GM12878 (cell line): Measurements from ENCODE around the gene PKP2. TPM values are rescaled to one million over a fixed set of nuclear protein-coding genes. Genes with fewer than 3 reads are reported as not detected.

Experiments used
- ATAC-seq: fragments of 200-7000 bp; cut with Tn5 transposase; 3 replicates; pipeline ENCODE4 v1.9.1; 2020; ENCODE audit warnings: mild to moderate bottlenecking, moderate library complexity
- BruUV-seq: library from RNA; stranded (reverse); fragments of 400-500 nt; replicated peaks from 2 replicates; lab custom pipeline; 2021; lab: Mats Ljungman, UMichigan
- CTCF ChIA-PET: fragments of 300-600 bp; sonication (Branson Sonifier 250); formaldehyde crosslinking; extraction: SDS; loops from one replicate; lab custom pipeline; 2021; ENCODE audit warnings: inconsistent platforms; lab: Yijun Ruan, JAX
- POLR2A ChIA-PET: fragments of 350-600 bp; formaldehyde crosslinking; extraction: SDS; loops from one replicate; lab custom pipeline; 2021; ENCODE audit warnings: inconsistent platforms; lab: Charles Lee
- RAD21 ChIA-PET: fragments of 300-600 bp; sonication (Branson Sonifier 250); formaldehyde crosslinking; loops from one replicate; lab custom pipeline; 2023; ENCODE audit warnings: antibody characterized with exemption; ENCODE audit not compliant: unreplicated experiment; lab: Charles Lee
- SMC1A ChIA-PET: fragments of 300-600 bp; sonication (Branson Sonifier 250); formaldehyde crosslinking; loops from one replicate; lab custom pipeline; 2023; ENCODE audit not compliant: unreplicated experiment, uncharacterized antibody; lab: Charles Lee
- DNase-seq: peaks from one replicate; pipeline ENCODE4 v3.0.0-alpha.2; 2011; ENCODE audit warnings: low read depth, low spot score
- FAIRE-seq: peaks from 3 replicates; lab custom pipeline; 2011; peaks lifted over from hg19 to GRCh38; lab: Jason Lieb, UNC
- H2AFZ ChIP-seq: 2 replicates; pipeline ENCODE4 v1.6.0; 2011; ENCODE audit warnings: low read depth, low read length, control low read depth; ENCODE audit not compliant: control insufficient read depth
- H3K27ac ChIP-seq: 2 replicates; pipeline ENCODE4 v1.5.1; 2011; ENCODE audit warnings: control low read depth; ENCODE audit not compliant: control insufficient read depth, insufficient read depth
- H3K27me3 ChIP-seq, 2 experiments: replicated peaks in 1 of 2; 2 replicates each; pipeline versions ENCODE4 v1.6.0 to v1.6.1; 2011; ENCODE audit warnings: low read length in 1 of 2; ENCODE audit not compliant: control insufficient read depth in 2 of 2, insufficient read depth in 2 of 2
- H3K36me3 ChIP-seq, 2 experiments: 2 replicates each; pipeline ENCODE4 v1.5.1; 2011; ENCODE audit warnings: low read length in 1 of 2; ENCODE audit not compliant: control insufficient read depth in 2 of 2, insufficient read depth in 2 of 2
- H3K4me1 ChIP-seq: 2 replicates; pipeline ENCODE4 v1.6.1; 2011; ENCODE audit warnings: mild to moderate bottlenecking, low read length, moderate library complexity, mixed read lengths; ENCODE audit not compliant: control insufficient read depth, insufficient read depth
- H3K4me2 ChIP-seq: 2 replicates; pipeline ENCODE4 v1.6.0; 2011; ENCODE audit warnings: control low read depth; ENCODE audit not compliant: control insufficient read depth, insufficient read depth
- H3K4me3 ChIP-seq: fragments of 200-600 bp; sonication (generic); 2 replicates; pipeline ENCODE4 v1.5.1; 2016
- H3K79me2 ChIP-seq: 2 replicates; pipeline ENCODE4 v1.6.0; 2011; ENCODE audit warnings: low read length; ENCODE audit not compliant: control insufficient read depth, insufficient read depth
- H3K9ac ChIP-seq: 2 replicates; pipeline ENCODE4 v1.8.0; 2011; ENCODE audit warnings: low read length, control low read depth, mixed read lengths; ENCODE audit not compliant: control insufficient read depth, insufficient read depth
- H3K9me3 ChIP-seq: replicated peaks from 3 replicates; pipeline ENCODE4 v1.5.1; 2011; ENCODE audit warnings: mild to moderate bottlenecking, low read length; ENCODE audit not compliant: control insufficient read depth, insufficient read depth
- H4K20me1 ChIP-seq: 2 replicates; pipeline ENCODE4 v1.6.0; 2011; ENCODE audit not compliant: control insufficient read depth, insufficient read depth
- EED ChIP-seq: sonication (generic); IDR thresholded peaks from 2 replicates; pipeline ENCODE4 v1.6.1; 2016; ENCODE audit warnings: antibody characterized with exemption, low read depth
- FOXK2 ChIP-seq: fragments of 450-650 bp; IDR thresholded peaks from 2 replicates; pipeline ENCODE4 v1.6.1; 2017; ENCODE audit warnings: mild to moderate bottlenecking, moderate library complexity
- SPI1 ChIP-seq: IDR thresholded peaks from 2 replicates; pipeline ENCODE4 v1.6.1; 2011; ENCODE audit warnings: low read depth, mild to moderate bottlenecking, low read length, moderate library complexity, borderline replicate concordance; ENCODE audit not compliant: insufficient read depth
- WGBS: methylation state at CpG from one replicate; pipeline ENCODE4 v1.1.6; 2016; ENCODE audit warnings: low lambda C conversion rate; ENCODE audit not compliant: insufficient replicate concordance, insufficient coverage; ENCODE audit errors: missing lambda C conversion rate; 5-methylcytosine and 5-hydroxymethylcytosine counted together
- in situ Hi-C: fragments of 300-500 bp; cut with MboI; formaldehyde crosslinking; loops from 9 replicates; pipeline ENCODE4 v1.14.3; 2018; ENCODE audit warnings: mixed read lengths
- intact Hi-C: fragments of 100-400 bp; cut with micrococcal nuclease; formaldehyde crosslinking; loops from one replicate; pipeline ENCODE4 v1.14.2; 2022; ENCODE audit not compliant: unreplicated experiment
- polyA plus RNA-seq, 11 experiments: library from polyadenylated mRNA; depleted of rRNA in 4 of 11; unstranded in 6 of 11; stranded (reverse) in 5 of 11; fragments of >200 nt; fragmentation: Nextera tagmentation in 4 of 11; fragmentation: Illumina TruSeq in 1 of 11; extraction: Ambion mirVana in 4 of 11; extraction: Trizol in 1 of 11; gene quantifications; 1 replicate in 1 of 11; 2 replicates in 10 of 11; pipeline versions ENCODE4 v1.2.1 to v1.2.3, GENCODE V29; 2011 to 2016; ENCODE audit warnings: inconsistent platforms in 2 of 11, missing spikeins in 2 of 11, low read depth in 1 of 11
- total RNA-seq, 4 experiments: library from RNA; depleted of rRNA in 3 of 4; stranded (reverse); fragments of >200 nt in 3 of 4; fragmentation: Illumina TruSeq in 1 of 4; extraction: Trizol in 1 of 4; gene quantifications; 2 replicates each; pipeline versions ENCODE4 v1.2.1 to v1.2.3, GENCODE V29; 2013 to 2021
- TF ChIP-seq, protein P1 (sequence below): fragments of 450-650 bp; formaldehyde crosslinking; IDR thresholded peaks from 2 replicates; pipeline ENCODE4 v1.4.0; 2020; ENCODE audit warnings: mild to moderate bottlenecking, moderate library complexity
- TF ChIP-seq, protein P2 (sequence below): fragments of 450-650 bp; conservative IDR thresholded peaks from 2 replicates; pipeline ENCODE4 v1.6.1; 2017; ENCODE audit warnings: mild to moderate bottlenecking, moderate library complexity
- TF ChIP-seq, protein P3 (sequence below): IDR thresholded peaks from 2 replicates; pipeline ENCODE4 v1.6.1; 2011; ENCODE audit warnings: borderline replicate concordance, low read depth, mild to moderate bottlenecking, moderate library complexity, mixed read lengths, low read length; ENCODE audit not compliant: insufficient read depth; ENCODE audit errors: extremely low read length

Gene PKP2
- total and polyA plus RNA-seq, 10 of the 15 experiments (the other 5 are each of a cell fraction or from before 2014, with no cell fraction given): 0.02 to 4.1 (median 0.07) TPM; not detected in 4

DNA sequence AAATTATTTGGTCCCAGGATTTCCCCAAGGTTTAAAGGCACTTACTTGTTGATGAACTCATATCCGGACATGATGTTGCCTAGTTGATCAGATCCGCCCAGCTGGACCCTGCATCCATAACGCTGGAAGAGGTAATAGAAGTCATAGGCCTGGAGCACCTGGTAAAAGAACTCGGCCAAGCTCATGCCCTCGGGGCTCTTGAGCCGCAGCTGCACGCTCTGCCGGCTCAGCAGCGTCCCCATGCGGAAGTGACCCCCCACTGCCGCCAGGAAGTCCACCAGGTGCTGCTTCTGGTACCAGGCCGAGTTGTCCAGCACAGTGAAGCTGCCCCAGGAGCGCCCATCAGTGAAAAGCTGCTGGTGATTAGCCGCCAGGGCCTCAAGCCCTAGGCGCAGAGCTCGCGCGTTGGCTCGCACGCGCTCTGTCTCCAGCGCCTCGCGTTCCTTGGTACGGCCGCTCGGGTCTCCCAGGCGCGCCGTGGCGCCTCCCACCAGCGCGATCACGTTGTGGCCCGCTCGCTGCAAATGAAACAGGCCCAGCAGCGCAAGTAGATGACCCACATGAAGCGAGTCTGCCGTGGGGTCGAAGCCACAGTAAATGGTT is 141.4 kb downstream of the PKP2 start (continued):
- TF ChIP-seq, protein P1, sequence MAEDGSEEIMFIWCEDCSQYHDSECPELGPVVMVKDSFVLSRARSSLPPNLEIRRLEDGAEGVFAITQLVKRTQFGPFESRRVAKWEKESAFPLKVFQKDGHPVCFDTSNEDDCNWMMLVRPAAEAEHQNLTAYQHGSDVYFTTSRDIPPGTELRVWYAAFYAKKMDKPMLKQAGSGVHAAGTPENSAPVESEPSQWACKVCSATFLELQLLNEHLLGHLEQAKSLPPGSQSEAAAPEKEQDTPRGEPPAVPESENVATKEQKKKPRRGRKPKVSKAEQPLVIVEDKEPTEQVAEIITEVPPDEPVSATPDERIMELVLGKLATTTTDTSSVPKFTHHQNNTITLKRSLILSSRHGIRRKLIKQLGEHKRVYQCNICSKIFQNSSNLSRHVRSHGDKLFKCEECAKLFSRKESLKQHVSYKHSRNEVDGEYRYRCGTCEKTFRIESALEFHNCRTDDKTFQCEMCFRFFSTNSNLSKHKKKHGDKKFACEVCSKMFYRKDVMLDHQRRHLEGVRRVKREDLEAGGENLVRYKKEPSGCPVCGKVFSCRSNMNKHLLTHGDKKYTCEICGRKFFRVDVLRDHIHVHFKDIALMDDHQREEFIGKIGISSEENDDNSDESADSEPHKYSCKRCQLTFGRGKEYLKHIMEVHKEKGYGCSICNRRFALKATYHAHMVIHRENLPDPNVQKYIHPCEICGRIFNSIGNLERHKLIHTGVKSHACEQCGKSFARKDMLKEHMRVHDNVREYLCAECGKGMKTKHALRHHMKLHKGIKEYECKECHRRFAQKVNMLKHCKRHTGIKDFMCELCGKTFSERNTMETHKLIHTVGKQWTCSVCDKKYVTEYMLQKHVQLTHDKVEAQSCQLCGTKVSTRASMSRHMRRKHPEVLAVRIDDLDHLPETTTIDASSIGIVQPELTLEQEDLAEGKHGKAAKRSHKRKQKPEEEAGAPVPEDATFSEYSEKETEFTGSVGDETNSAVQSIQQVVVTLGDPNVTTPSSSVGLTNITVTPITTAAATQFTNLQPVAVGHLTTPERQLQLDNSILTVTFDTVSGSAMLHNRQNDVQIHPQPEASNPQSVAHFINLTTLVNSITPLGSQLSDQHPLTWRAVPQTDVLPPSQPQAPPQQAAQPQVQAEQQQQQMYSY (CRISPR knock-in tag): no peak
- TF ChIP-seq, protein P2, sequence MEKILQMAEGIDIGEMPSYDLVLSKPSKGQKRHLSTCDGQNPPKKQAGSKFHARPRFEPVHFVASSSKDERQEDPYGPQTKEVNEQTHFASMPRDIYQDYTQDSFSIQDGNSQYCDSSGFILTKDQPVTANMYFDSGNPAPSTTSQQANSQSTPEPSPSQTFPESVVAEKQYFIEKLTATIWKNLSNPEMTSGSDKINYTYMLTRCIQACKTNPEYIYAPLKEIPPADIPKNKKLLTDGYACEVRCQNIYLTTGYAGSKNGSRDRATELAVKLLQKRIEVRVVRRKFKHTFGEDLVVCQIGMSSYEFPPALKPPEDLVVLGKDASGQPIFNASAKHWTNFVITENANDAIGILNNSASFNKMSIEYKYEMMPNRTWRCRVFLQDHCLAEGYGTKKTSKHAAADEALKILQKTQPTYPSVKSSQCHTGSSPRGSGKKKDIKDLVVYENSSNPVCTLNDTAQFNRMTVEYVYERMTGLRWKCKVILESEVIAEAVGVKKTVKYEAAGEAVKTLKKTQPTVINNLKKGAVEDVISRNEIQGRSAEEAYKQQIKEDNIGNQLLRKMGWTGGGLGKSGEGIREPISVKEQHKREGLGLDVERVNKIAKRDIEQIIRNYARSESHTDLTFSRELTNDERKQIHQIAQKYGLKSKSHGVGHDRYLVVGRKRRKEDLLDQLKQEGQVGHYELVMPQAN: peak; percentile 41; the same call in 1 of the 2 replicates
- TF ChIP-seq FOXK2: no peak

DNA sequence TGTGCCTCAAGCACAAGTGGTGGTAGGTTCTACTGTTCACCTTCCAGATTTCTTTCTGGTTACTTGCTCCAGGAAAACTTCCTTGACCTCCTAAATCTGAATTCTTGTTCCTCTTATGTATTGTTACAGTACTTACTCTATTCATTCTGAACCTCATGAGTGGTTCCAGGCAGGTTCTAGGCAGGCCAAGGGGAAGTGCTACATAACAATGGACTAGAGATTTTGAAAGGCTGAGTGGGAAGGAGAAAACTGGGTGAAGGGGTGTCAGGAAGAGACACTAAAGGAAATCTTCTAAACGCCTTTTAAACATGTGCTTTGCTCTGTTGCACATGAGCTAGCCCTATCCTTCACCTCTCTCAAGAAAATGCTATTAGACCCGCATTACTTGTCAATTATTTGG is 142.5 kb downstream of the PKP2 start:
- intact Hi-C loops (loop anchor here (2.0 to 10.0 kb wide), 2 partner anchors 389 to 1101 kb away; no protein-coding TSS in a partner anchor), in situ Hi-C loops (loop anchor here (5.0 to 25.0 kb wide), 4 partner anchors 297 to 1608 kb away; no protein-coding TSS in a partner anchor)
- Histone ChIP-seq H4K20me1 (no peaks in the 10 kb centered on the region), H3K4me2 (peak overlapping the region; percentile 92), H2AFZ (no peak overlapping the region), H3K27me3 (no peaks in the 10 kb centered on the region), H3K9me3 (no peaks in the 10 kb centered on the region), H3K27ac (peak overlapping the region; percentile 89), H3K79me2 (peaks cover 22% of the 10 kb centered on the region), H3K36me3 (peaks cover 0 to 4% of the 10 kb centered on the region in 2 experiments; a peak in 3 of 4 replicates), H3K9ac (peak overlapping the region; percentile 93), H3K4me3 (peak overlapping the region; percentile 77), H3K4me1 (no peaks in the 10 kb centered on the region)
- WGBS: 5% methylated on average over 2 of the region's 2 CpGs
- 0 out of 2 replicates have a peak, but pooled peaks have one; percentile 12 for TF ChIP-seq EED
- peak; percentile 43; the same call in 1 of the 2 replicates for TF ChIP-seq SPI1
- TF ChIP-seq, protein P3, sequence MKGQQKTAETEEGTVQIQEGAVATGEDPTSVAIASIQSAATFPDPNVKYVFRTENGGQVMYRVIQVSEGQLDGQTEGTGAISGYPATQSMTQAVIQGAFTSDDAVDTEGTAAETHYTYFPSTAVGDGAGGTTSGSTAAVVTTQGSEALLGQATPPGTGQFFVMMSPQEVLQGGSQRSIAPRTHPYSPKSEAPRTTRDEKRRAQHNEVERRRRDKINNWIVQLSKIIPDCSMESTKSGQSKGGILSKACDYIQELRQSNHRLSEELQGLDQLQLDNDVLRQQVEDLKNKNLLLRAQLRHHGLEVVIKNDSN: no peak
- ChIA-PET CTCF (interaction anchor here (0.6 to 5.0 kb wide), 22 partner anchors 9 to 1370 kb away, joined by 3 to 110 read pairs (median 10); partner anchors contain the start of gene ALG10), SMC1A (interaction anchor here (0.6 to 4.9 kb wide), 15 partner anchors 19 to 1267 kb away, joined by 3 to 67 read pairs (median 11); partner anchors contain the start of gene ALG10), RAD21 (interaction anchor here (0.9 to 4.8 kb wide), 20 partner anchors 9 to 1267 kb away, joined by 3 to 82 read pairs (median 10); partner anchors contain the start of gene ALG10), POLR2A (interaction anchor here (0.7 kb wide), 1 partner anchor 73 kb away, joined by 3 read pairs; no protein-coding TSS in a partner anchor)
- no TSS peak for BruUV-seq
- DNase-seq (no peak), FAIRE-seq (no peak), ATAC-seq (no peak)
